ENCODE data around the gene CEP55.

CEP55 gene

GRCh38 chr10:93462371-93462770, 34.0 kb upstream of the CEP55 start:
- Histone ChIP-seq H3K4me2 (ENCODE audit: low read length) (no peak overlapping the region), H3K27me3 (ENCODE audit: insufficient read depth, low read length) (no peaks in the 10 kb centered on the region), H3K79me2 (ENCODE audit: insufficient read depth, low read length) (no peaks in the 10 kb centered on the region), H3K4me1 (ENCODE audit: insufficient read depth, low read length, severe bottlenecking) (no peaks in the 10 kb centered on the region), H3K27ac (ENCODE audit: low read depth, low read length, poor library complexity, severe bottlenecking) (no peak overlapping the region), H3F3A (ENCODE audit: insufficient read depth, low read length) (no peaks in the 10 kb centered on the region), H3K4me3 (ENCODE audit: low read depth, low read length, poor library complexity, severe bottlenecking) (no peak overlapping the region), H3K36me3 (ENCODE audit: insufficient read depth, low read length) (no peaks in the 10 kb centered on the region), H3K9ac (ENCODE audit: low read length) (no peak overlapping the region), H2AFZ (ENCODE audit: low read length) (no peak overlapping the region), H4K20me1 (ENCODE audit: insufficient read depth, low read length) (no peaks in the 10 kb centered on the region), H3K9me3 (ENCODE audit: low read length) (no peaks in the 10 kb centered on the region), H3K9me2 (ENCODE audit: low read depth, low read length) (no peaks in the 10 kb centered on the region)
- TF ChIP-seq EZH2 (IDR thresholded peaks at IDR 0.05; ENCODE audit: borderline replicate concordance, low read length) (no peak), CTCF (IDR thresholded peaks at IDR 0.05; ENCODE audit: low read length) (no peak)

- H4K20me1 ChIP-seq (ENCODE audit: insufficient read depth, low read length), result no peaks in the 10 kb centered on the region
- no peaks in the 10 kb centered on the region for H3F3A ChIP-seq (ENCODE audit: insufficient read depth, low read length)
- no peak overlapping the region for H2AFZ ChIP-seq (ENCODE audit: low read length)
- no peak overlapping the region for H3K9ac ChIP-seq (ENCODE audit: low read length)
- no peaks in the 10 kb centered on the region for H3K9me3 ChIP-seq (ENCODE audit: low read length)
- no peaks in the 10 kb centered on the region for H3K36me3 ChIP-seq (ENCODE audit: insufficient read depth, low read length)
- no peaks in the 10 kb centered on the region for H3K79me2 ChIP-seq (ENCODE audit: insufficient read depth, low read length)
- H3K4me1 ChIP-seq (ENCODE audit: insufficient read depth, low read length, severe bottlenecking), result no peaks in the 10 kb centered on the region
- no peaks in the 10 kb centered on the region for H3K9me2 ChIP-seq (ENCODE audit: low read depth, low read length)
- H3K27ac ChIP-seq (ENCODE audit: low read depth, low read length, poor library complexity, severe bottlenecking), result no peak overlapping the region
- TF ChIP-seq CTCF (IDR thresholded peaks at IDR 0.05; ENCODE audit: low read length) (no peak), EZH2 (IDR thresholded peaks at IDR 0.05; ENCODE audit: borderline replicate concordance, low read length) (no peak)
- no peak overlapping the region for H3K4me2 ChIP-seq (ENCODE audit: low read length)
- no peaks in the 10 kb centered on the region for H3K27me3 ChIP-seq (ENCODE audit: insufficient read depth, low read length)
- no peak overlapping the region for H3K4me3 ChIP-seq (ENCODE audit: low read depth, low read length, poor library complexity, severe bottlenecking)
Observed at GRCh38 chr10:93462881-93463280, 33.5 kb upstream of the CEP55 start.

GRCh38 chr10:93463723-93464476, 32.5 kb upstream of the CEP55 start:
- no peak overlapping the region for H3K9ac ChIP-seq (ENCODE audit: low read length)
- H3K9me3 ChIP-seq (ENCODE audit: low read length), result no peaks in the 10 kb centered on the region
- H3K79me2 ChIP-seq (ENCODE audit: insufficient read depth, low read length), result no peaks in the 10 kb centered on the region
- H3K4me1 ChIP-seq (ENCODE audit: insufficient read depth, low read length, severe bottlenecking), result no peaks in the 10 kb centered on the region
- TF ChIP-seq EZH2 (IDR thresholded peaks at IDR 0.05; ENCODE audit: borderline replicate concordance, low read length) (no peak), CTCF (IDR thresholded peaks at IDR 0.05; ENCODE audit: low read length) (no peak)
- no peaks in the 10 kb centered on the region for H3K36me3 ChIP-seq (ENCODE audit: insufficient read depth, low read length)
- no peak overlapping the region for H3K4me3 ChIP-seq (ENCODE audit: low read depth, low read length, poor library complexity, severe bottlenecking)
- H3K9me2 ChIP-seq (ENCODE audit: low read depth, low read length), result no peaks in the 10 kb centered on the region
- H3K27ac ChIP-seq (ENCODE audit: low read depth, low read length, poor library complexity, severe bottlenecking), result no peak overlapping the region
- H2AFZ ChIP-seq (ENCODE audit: low read length), result no peak overlapping the region
- no peaks in the 10 kb centered on the region for H3K27me3 ChIP-seq (ENCODE audit: insufficient read depth, low read length)
- no peaks in the 10 kb centered on the region for H3F3A ChIP-seq (ENCODE audit: insufficient read depth, low read length)
- H3K4me2 ChIP-seq (ENCODE audit: low read length), result no peak overlapping the region
- H4K20me1 ChIP-seq (ENCODE audit: insufficient read depth, low read length), result no peaks in the 10 kb centered on the region

All from OCI-LY1 (cell line).